Measurements from ENCODE around the gene PLCH1.

- TF ChIP-seq CTCF (conservative IDR thresholded peaks at IDR 0.05) (no peak), ZFX (IDR thresholded peaks at IDR 0.05) (no peak)
Measured at GRCh38 chr3:155737844-155738460, 6.9 kb downstream of the PLCH1 start.

Measured in C4-2B (cell line).